Vagina (tissue), 2 donors: ENCODE data around the gene WWP2.

Experiments used
- POLR2A ChIP-seq, 2 donors: fragments of 450-650 bp; IDR thresholded peaks; one replicate each; pipeline ENCODE4 v1.6.1; 2017; ENCODE audit warnings: antibody characterized with exemption in 2 of 2, mild to moderate bottlenecking in 2 of 2, moderate library complexity in 2 of 2
- POLR2AphosphoS5 ChIP-seq, 2 donors: sonication (generic); formaldehyde crosslinking; IDR thresholded peaks; one replicate each; pipeline ENCODE4 v1.9.0; 2017; ENCODE audit warnings: antibody characterized with exemption in 2 of 2, mild to moderate bottlenecking in 2 of 2, low read depth in 1 of 2; ENCODE audit not compliant: insufficient read depth in 1 of 2
- TF ChIP-seq, protein P1 (sequence below), 3 experiments: fragments of 450-650 bp in 2 of 3; fragments of 200-600 bp in 1 of 3; sonication (generic) in 1 of 3; IDR thresholded peaks; one replicate each; pipeline ENCODE4 v1.5.1; 2017 to 2019; ENCODE audit warnings: antibody characterized with exemption in 3 of 3, mild to moderate bottlenecking in 2 of 3, moderate library complexity in 2 of 3

GRCh38 chr16:69890892-69891282 lies 128.8 kb downstream of the WWP2 start:
- TF ChIP-seq, protein P1, sequence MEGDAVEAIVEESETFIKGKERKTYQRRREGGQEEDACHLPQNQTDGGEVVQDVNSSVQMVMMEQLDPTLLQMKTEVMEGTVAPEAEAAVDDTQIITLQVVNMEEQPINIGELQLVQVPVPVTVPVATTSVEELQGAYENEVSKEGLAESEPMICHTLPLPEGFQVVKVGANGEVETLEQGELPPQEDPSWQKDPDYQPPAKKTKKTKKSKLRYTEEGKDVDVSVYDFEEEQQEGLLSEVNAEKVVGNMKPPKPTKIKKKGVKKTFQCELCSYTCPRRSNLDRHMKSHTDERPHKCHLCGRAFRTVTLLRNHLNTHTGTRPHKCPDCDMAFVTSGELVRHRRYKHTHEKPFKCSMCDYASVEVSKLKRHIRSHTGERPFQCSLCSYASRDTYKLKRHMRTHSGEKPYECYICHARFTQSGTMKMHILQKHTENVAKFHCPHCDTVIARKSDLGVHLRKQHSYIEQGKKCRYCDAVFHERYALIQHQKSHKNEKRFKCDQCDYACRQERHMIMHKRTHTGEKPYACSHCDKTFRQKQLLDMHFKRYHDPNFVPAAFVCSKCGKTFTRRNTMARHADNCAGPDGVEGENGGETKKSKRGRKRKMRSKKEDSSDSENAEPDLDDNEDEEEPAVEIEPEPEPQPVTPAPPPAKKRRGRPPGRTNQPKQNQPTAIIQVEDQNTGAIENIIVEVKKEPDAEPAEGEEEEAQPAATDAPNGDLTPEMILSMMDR (IDR thresholded peaks at IDR 0.05) = no peak
- no peak for TF ChIP-seq POLR2A (IDR thresholded peaks at IDR 0.05)
- no peak for TF ChIP-seq POLR2AphosphoS5 (IDR thresholded peaks at IDR 0.05; ENCODE audit: insufficient read depth in 1 of 2, low read depth in 1 of 2)
